H1 (cell line): ENCODE data around the gene PTPRF.

Experiments used
- ATF3 ChIP-seq: IDR thresholded peaks from 2 replicates; pipeline ENCODE4 v1.6.1; 2011; ENCODE audit warnings: low read depth, mild to moderate bottlenecking, low read length; ENCODE audit not compliant: insufficient read depth
- CTCF ChIP-seq, 3 experiments: IDR thresholded peaks; 1 replicate in 2 of 3; 2 replicates in 1 of 3; pipeline versions ENCODE4 v1.5.1 to v1.6.1; 2011; ENCODE audit warnings: low read length in 3 of 3, mild to moderate bottlenecking in 3 of 3, inconsistent platforms in 2 of 3, low read depth in 1 of 3, moderate library complexity in 1 of 3; ENCODE audit not compliant: insufficient read depth in 1 of 3; ENCODE audit errors: control extremely low read depth in 1 of 3
- GTF2F1 ChIP-seq: IDR thresholded peaks from 2 replicates; pipeline ENCODE4 v1.6.1; 2012; ENCODE audit warnings: low read depth, low read length, improper control_type of control experiment, borderline replicate concordance
- HDAC2 ChIP-seq, 2 experiments: fragments of 300-600 bp in 1 of 2; sonication (generic) in 1 of 2; IDR thresholded peaks; 2 replicates each; pipeline ENCODE4 v1.6.1; 2011 to 2012; ENCODE audit warnings: low read depth in 2 of 2, low read length in 2 of 2, mild to moderate bottlenecking in 2 of 2, moderate library complexity in 2 of 2, borderline replicate concordance in 1 of 2, inconsistent platforms in 1 of 2
- KDM5A ChIP-seq: fragments of 200-600 bp; IDR thresholded peaks from 2 replicates; pipeline ENCODE4 v1.7.1; 2012; ENCODE audit warnings: mild to moderate bottlenecking, low read length, inconsistent platforms, mixed read lengths
- MAFK ChIP-seq: IDR thresholded peaks from 2 replicates; pipeline ENCODE4 v1.6.1; 2012; ENCODE audit warnings: low read depth, mild to moderate bottlenecking, improper control_type of control experiment, low read length
- MAX ChIP-seq: IDR thresholded peaks from 2 replicates; pipeline ENCODE4 v1.6.1; 2012; ENCODE audit warnings: inconsistent platforms
- POLR2A ChIP-seq, 2 experiments: IDR thresholded peaks; 1 replicate in 1 of 2; 2 replicates in 1 of 2; pipeline ENCODE4 v1.6.1; 2011; ENCODE audit warnings: low read depth in 2 of 2, low read length in 2 of 2, mild to moderate bottlenecking in 2 of 2; ENCODE audit errors: control extremely low read depth in 1 of 2
- RBBP5 ChIP-seq: IDR thresholded peaks from 2 replicates; pipeline ENCODE4 v1.7.1; 2012; ENCODE audit warnings: low read depth, mild to moderate bottlenecking, inconsistent platforms, low read length, moderate library complexity, borderline replicate concordance
- RFX5 ChIP-seq: IDR thresholded peaks from 2 replicates; pipeline ENCODE4 v1.6.1; 2011; ENCODE audit warnings: low read depth, low read length, improper control_type of control experiment, borderline replicate concordance
- TAF1 ChIP-seq: IDR thresholded peaks from 2 replicates; pipeline ENCODE4 v1.6.1; 2011; ENCODE audit warnings: mild to moderate bottlenecking, low read depth, low read length
- YY1 ChIP-seq: IDR thresholded peaks from 2 replicates; pipeline ENCODE4 v1.6.1; 2011; ENCODE audit warnings: low read depth, mild to moderate bottlenecking, low read length

- TF ChIP-seq CTCF (IDR thresholded peaks at IDR 0.05; ENCODE audit: control extremely low read depth in 1 of 3, insufficient read depth in 1 of 3, low read depth in 1 of 3, low read length in 3 of 3) (no peak), YY1 (no peak), MAFK (no peak), POLR2A (IDR thresholded peaks at IDR 0.05; ENCODE audit: control extremely low read depth in 1 of 2, low read depth in 2 of 2, low read length in 2 of 2) (no peak), TAF1 (no peak), RBBP5 (no peak), ATF3 (no peak), KDM5A (no peak), HDAC2 (IDR thresholded peaks at IDR 0.05; ENCODE audit: borderline replicate concordance in 1 of 2, low read depth in 2 of 2, low read length in 2 of 2) (no peak), GTF2F1 (no peak), RFX5 (no peak), MAX (no peak)
Observed at GRCh38 chr1:43580039-43580438, 49.4 kb downstream of the PTPRF start.
